Parathyroid adenoma (tissue), 2 donors: Measurements from ENCODE around the gene PPIE.
"Not testable (repeated sequence)": the region's sequence is repeated elsewhere in the genome, so short reads cannot be mapped to it uniquely, and the experiment has no call there.

Experiments used
- H2AFZ ChIP-seq: fragments of 300-600 bp; sonication (generic); one replicate; pipeline ENCODE4 v1.7.0; 2017; ENCODE audit warnings: antibody characterized with exemption, mild to moderate bottlenecking
- H3K27ac ChIP-seq: fragments of 300-600 bp; sonication (generic); one replicate; pipeline ENCODE4 v1.7.0; 2017
- H3K27me3 ChIP-seq: fragments of 300-600 bp; sonication (generic); one replicate; pipeline ENCODE4 v1.7.0; 2017; ENCODE audit warnings: low read length; ENCODE audit not compliant: control insufficient read depth, insufficient read depth
- H3K36me3 ChIP-seq: fragments of 300-600 bp; sonication (generic); one replicate; pipeline ENCODE4 v1.7.0; 2017; ENCODE audit warnings: low read length; ENCODE audit not compliant: control insufficient read depth, insufficient read depth
- H3K4me1 ChIP-seq: fragments of 300-600 bp; sonication (generic); one replicate; pipeline ENCODE4 v1.7.0; 2017; ENCODE audit warnings: control low read depth
- H3K4me2 ChIP-seq: fragments of 300-600 bp; sonication (generic); one replicate; pipeline ENCODE4 v1.7.0; 2017; ENCODE audit warnings: low read length
- H3K4me3 ChIP-seq: fragments of 300-600 bp; sonication (generic); one replicate; pipeline ENCODE4 v1.7.0; 2017; ENCODE audit warnings: low read depth, low read length
- H3K79me2 ChIP-seq: fragments of 300-600 bp; sonication (generic); one replicate; pipeline ENCODE4 v1.7.0; 2017; ENCODE audit warnings: control low read depth
- H3K9ac ChIP-seq: fragments of 300-600 bp; sonication (generic); one replicate; pipeline ENCODE4 v1.7.0; 2017; ENCODE audit warnings: mild to moderate bottlenecking
- H3K9me3 ChIP-seq: fragments of 300-600 bp; sonication (generic); one replicate; pipeline ENCODE4 v1.7.0; 2017; ENCODE audit warnings: low read length; ENCODE audit not compliant: control insufficient read depth
- TF ChIP-seq, protein P1 (sequence below): fragments of 300-600 bp; sonication (generic); IDR thresholded peaks from one replicate; pipeline ENCODE4 v1.7.0; 2017; ENCODE audit warnings: antibody characterized with exemption, mild to moderate bottlenecking
- donor health status: primary hyperparathyroidism.

Gene PPIE

GRCh38 chr1:39779821-39780220 lies 41.1 kb downstream of the PPIE start:
- no peak overlapping the region for H3K27ac ChIP-seq
- no peaks in the 10 kb centered on the region for H3K4me1 ChIP-seq
- TF ChIP-seq, protein P1, sequence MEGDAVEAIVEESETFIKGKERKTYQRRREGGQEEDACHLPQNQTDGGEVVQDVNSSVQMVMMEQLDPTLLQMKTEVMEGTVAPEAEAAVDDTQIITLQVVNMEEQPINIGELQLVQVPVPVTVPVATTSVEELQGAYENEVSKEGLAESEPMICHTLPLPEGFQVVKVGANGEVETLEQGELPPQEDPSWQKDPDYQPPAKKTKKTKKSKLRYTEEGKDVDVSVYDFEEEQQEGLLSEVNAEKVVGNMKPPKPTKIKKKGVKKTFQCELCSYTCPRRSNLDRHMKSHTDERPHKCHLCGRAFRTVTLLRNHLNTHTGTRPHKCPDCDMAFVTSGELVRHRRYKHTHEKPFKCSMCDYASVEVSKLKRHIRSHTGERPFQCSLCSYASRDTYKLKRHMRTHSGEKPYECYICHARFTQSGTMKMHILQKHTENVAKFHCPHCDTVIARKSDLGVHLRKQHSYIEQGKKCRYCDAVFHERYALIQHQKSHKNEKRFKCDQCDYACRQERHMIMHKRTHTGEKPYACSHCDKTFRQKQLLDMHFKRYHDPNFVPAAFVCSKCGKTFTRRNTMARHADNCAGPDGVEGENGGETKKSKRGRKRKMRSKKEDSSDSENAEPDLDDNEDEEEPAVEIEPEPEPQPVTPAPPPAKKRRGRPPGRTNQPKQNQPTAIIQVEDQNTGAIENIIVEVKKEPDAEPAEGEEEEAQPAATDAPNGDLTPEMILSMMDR: no peak
- H3K9me3 ChIP-seq: no peaks in the 10 kb centered on the region
- no peak overlapping the region for H3K4me3 ChIP-seq
- no peak overlapping the region for H3K9ac ChIP-seq
- no peak overlapping the region for H3K4me2 ChIP-seq
- H2AFZ ChIP-seq: no peak overlapping the region
- no peaks in the 10 kb centered on the region for H3K27me3 ChIP-seq
- H3K36me3 ChIP-seq: no peaks in the 10 kb centered on the region
- no peaks in the 10 kb centered on the region for H3K79me2 ChIP-seq

DNA sequence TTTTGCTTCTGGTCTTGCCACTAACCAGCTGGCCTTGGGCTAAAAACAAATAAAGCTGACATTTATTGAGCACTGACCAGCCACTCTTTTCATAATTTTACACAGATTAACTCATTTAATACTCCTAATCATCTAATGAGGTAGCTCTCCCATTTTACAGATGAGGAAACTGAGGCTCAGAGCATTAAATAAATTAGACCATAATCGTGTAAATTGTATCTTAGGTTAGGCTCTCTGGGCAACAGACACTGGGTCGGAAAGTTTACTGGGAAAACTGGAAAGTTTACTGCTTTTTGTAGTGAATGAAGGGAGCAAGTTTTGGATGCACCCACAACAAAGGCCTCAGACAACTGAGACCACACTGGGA lies 42.6 kb downstream of the PPIE start:
- no peaks in the 10 kb centered on the region for H3K9me3 ChIP-seq
- no peak overlapping the region for H3K4me2 ChIP-seq
- no peaks in the 10 kb centered on the region for H3K27me3 ChIP-seq
- no peak overlapping the region for H3K9ac ChIP-seq
- H3K4me1 ChIP-seq: no peaks in the 10 kb centered on the region
- TF ChIP-seq, protein P1: no peak
- H3K27ac ChIP-seq: no peak overlapping the region
- H3K36me3 ChIP-seq: no peaks in the 10 kb centered on the region
- H2AFZ ChIP-seq: no peak overlapping the region
- H3K79me2 ChIP-seq: no peaks in the 10 kb centered on the region
- H3K4me3 ChIP-seq: no peak overlapping the region

GRCh38 chr1:39782103-39782502 lies 43.4 kb downstream of the PPIE start:
- Histone ChIP-seq H2AFZ (no peak overlapping the region), H3K4me2 (no peak overlapping the region), H3K79me2 (no peaks in the 10 kb centered on the region), H3K4me3 (no peak overlapping the region), H3K27ac (no peak overlapping the region), H3K9me3 (no peaks in the 10 kb centered on the region), H3K27me3 (no peaks in the 10 kb centered on the region), H3K36me3 (no peaks in the 10 kb centered on the region), H3K9ac (no peak overlapping the region), H3K4me1 (no peaks in the 10 kb centered on the region)
- TF ChIP-seq, protein P1: no peak

- H3K4me2 ChIP-seq, H3K79me2 ChIP-seq, H3K36me3 ChIP-seq, H3K27ac ChIP-seq, H3K4me3 ChIP-seq, H2AFZ ChIP-seq, H3K9ac ChIP-seq, H3K4me1 ChIP-seq, H3K9me3 ChIP-seq, H3K27me3 ChIP-seq: not testable (repeated sequence)
Measured at GRCh38 chr1:39782685-39783084, 44.0 kb downstream of the PPIE start.

DNA sequence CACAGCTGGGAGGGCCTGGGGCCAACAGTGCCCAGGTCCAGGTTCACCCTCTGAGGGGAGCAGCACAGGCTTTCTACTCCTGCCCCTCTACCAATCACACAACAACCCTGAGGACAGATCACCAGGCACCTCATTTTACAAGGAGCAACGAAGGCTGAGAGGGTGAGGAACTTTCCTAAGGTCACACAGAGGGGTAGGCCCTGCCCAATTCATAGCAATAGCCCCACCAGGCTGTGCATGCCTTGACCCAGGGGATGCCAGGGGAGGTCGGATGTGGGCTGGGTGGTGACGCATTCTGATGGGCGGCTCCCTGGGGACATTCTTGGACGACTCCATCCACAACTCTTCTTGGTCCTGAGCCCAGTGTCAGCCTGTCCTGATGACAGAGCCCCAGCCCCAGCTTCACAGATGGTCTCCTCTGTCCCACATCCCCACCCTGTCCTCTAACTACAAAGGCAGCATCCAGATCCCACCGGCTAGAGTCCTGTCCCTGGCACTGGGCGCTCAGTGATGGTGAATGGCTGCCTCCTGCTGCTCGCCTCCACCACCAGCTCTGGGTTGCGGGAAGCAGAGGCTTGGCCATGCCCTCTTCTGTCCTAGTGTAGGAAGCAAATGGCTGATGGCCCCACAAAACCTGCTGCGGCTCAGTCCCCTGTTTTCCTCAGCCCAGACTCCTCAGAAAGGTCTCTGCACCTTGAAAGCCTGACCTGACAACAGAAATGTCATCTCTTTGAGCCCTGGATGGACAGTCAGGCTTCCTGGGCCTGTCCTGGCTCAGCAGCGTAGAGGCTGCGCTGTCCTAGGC lies 47.8 kb downstream of the PPIE start:
- H3K9me3 ChIP-seq, H3K4me3 ChIP-seq, H3K27me3 ChIP-seq, H3K4me2 ChIP-seq, H3K27ac ChIP-seq, H2AFZ ChIP-seq, H3K79me2 ChIP-seq, H3K4me1 ChIP-seq, H3K9ac ChIP-seq, H3K36me3 ChIP-seq: not testable (repeated sequence)

DNA sequence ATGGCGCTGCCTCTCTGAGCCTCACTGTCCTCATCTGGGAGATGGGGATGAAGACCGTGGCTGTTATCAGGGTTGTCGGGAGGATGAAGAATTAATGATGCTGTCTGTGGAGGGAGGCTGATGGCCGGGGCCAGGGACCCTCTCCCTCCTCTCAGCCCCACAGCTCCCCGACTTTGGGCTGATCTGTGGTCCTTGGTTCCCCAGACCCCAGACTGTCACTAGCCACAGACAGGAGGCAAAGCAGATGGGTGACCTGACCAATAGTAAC lies 48.4 kb downstream of the PPIE start:
- H2AFZ ChIP-seq, H3K27me3 ChIP-seq, H3K9me3 ChIP-seq, H3K36me3 ChIP-seq, H3K9ac ChIP-seq, H3K79me2 ChIP-seq, H3K4me2 ChIP-seq, H3K4me3 ChIP-seq, H3K4me1 ChIP-seq, H3K27ac ChIP-seq: not testable (repeated sequence)
